PC-3 (cell line): ENCODE measurements around the gene PXDC1.

Source experiments
- CTCF ChIP-seq: fragments of 300-600 bp; sonication (generic); conservative IDR thresholded peaks from 2 replicates; pipeline ENCODE4 v1.5.1; 2017; ENCODE audit warnings: antibody characterized with exemption, low read depth, mild to moderate bottlenecking, low read length
- EZH2 ChIP-seq: fragments of 300-600 bp; sonication (generic); IDR thresholded peaks from one replicate; pipeline ENCODE4 v1.6.1; 2017; ENCODE audit warnings: antibody characterized with exemption, mild to moderate bottlenecking, low read length; ENCODE audit not compliant: unreplicated experiment

- TF ChIP-seq CTCF (no peak), EZH2 (no peak)
Observed at GRCh38 chr6:3762359-3762758, 10.8 kb upstream of the PXDC1 start.
